HG02678 (cell line): Measurements from ENCODE around the gene DCUN1D1.

ENCODE experiments used
- ATAC-seq: cut with Tn5 transposase; IDR thresholded peaks from one replicate; pipeline ENCODE4 v1.9.1; 2021; ENCODE audit warnings: mild to moderate bottlenecking, moderate library complexity; ENCODE audit not compliant: unreplicated experiment

The DCUN1D1 gene

DNA sequence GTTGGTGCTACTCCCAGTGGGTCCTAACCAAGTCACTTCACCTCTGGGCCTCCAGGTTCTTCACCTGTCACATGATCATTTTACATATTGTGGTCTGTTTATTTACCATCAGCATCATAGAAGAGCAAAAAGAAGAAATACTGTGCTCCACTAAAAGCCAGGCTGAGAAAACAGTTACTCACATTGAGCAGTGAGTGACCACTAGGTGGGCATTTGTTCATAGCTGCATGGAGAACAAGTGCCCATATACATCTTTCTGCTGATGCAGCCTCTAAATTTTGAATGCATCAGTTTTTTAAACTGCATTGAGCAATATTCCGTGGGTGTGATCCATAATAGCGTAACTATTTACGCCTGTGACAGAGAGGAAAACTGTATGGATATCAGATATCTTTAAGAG lies 76.2 kb downstream of the DCUN1D1 start:
- ATAC-seq, result no peak

DNA sequence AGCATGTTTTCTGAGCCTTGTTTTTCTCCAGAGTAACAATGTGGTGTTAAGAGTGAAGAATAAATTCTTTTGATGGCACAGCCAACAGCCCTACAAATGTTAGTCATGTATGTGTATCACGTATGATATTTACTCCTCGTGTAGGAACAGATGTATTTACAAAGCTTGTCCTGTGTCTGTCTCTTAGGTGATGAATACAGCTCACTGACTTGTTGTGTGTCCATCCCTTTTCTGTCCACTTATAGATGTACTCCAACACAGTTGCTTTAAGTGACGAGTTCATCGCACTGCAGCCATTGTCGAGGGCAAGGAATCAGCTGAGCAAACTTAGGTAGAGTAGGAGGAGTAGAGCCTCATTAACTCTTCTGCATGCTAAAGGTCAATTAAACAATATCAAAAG lies 78.1 kb downstream of the DCUN1D1 start:
- no peak for ATAC-seq

DNA sequence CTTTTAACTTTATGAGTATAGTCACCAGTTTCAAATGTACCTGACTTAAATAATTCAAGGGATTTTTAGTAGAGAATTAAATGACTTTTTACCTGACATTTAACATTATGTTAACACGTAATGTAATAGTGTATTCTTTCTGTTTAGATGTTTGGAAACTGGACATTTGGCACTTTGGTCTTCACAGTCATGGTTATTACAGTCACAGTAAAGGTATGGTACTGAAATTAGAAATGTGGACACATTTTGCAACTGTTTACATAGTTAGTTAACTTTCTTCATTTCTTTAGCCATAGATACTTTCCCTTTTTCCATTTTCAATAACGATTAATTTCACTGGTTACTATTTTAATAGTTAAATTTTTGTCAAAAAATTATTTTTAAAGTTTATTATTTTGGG lies 83.8 kb downstream of the DCUN1D1 start:
- ATAC-seq, result no peak

DNA sequence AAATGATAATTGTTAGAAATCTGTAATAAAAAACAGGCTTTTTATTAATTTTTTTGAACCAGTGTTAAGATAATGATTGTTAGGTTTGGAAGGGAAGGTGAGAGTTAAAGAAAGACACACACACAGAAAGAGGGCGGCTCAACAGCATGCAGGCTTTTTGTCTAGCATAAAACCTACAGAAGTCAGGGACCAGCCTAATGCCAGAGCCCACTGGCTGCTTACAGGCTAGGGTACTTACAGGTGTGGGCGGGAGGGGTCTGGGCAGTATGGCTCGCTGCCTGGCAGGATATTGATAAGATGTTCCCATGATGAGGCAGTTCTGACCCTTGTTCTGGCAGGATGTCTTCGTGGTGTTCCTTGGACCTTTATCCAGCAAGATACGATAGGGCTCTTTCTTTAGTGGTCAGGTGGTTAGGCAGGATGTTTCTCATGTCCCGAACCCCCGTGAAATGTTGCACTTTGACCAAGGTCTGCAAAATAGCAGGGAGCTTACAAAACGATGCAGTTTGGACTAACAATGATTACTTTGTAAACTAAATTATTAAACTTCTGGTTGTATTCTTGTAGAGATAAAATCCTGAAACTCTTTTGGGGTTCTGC lies 84.7 kb downstream of the DCUN1D1 start:
- ATAC-seq, result no peak

DNA sequence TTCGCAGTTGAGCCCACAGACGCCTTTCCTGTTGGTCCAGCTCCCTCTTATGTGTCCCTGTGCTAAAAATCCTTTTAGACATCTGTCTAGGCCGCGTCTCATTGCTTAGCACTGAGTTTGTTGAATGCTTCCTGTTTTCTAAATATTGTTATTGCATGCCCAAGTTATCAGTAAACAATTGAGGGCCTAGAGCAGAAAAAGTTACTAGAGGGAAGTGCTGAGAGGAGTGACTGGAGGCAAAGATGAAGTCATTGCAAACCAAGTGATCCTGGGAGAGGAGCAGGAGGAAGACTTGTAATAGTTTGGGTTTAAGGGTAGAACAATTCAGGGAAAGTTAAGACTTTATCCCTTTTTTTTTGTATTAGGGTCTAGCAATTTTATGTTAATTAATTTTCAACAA lies 88.1 kb downstream of the DCUN1D1 start:
- no peak for ATAC-seq

DNA sequence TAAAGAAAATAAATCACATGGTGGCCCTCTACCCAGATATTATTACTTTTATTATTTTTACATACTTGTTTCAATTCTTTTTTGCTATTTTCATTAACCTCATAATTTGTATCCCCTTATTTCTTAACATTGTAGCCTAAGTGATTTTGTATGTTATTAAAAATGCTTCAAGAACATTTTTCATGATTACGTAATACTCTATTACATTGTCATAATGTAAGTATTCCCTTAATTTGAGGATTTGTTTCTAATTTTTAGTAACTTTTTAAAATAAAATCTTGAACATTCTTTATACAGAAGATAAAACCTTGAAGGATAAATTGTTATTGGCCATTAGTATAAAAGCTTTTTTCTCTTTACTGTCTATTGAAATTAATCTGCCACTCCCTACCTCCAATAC lies 89.0 kb downstream of the DCUN1D1 start:
- ATAC-seq, result no peak

DNA sequence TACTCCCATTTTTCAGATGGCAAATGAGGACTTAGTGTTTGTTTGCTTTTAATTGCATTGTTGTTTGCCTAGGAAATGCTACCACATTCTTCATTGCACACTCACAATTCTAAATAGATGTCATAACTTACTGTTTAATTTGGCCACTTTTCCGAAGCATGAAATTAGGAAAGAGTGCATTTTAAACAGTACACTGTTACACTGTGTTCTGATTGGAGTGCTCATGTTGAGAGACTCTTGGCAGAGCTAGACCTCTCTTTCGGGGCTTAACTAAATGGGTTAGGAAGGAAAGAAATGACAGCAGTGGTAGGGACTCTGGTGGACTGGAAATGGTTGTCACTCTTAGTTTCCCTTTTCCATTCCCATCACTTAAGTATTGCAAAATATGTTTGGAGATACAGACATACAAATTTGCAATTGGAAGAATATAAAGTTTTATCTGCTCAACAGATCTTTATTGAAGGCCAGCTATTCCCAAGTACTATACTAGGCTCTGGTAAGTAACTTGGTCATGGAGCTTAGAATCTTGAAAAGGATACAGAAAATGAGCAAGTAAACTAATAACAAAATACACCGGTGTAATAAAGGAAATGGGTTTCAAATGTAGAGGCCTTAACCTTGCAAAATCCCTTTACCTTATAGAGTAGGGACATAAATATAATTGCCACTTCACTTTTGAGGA lies 90.2 kb downstream of the DCUN1D1 start:
- no peak for ATAC-seq
